GM19395 (cell line): ENCODE results near the gene TMA16.
"Not testable (repeated sequence)": the region's sequence is repeated elsewhere in the genome, so short reads cannot be mapped to it uniquely, and the experiment has no call there.

Experiments
- ATAC-seq: cut with Tn5 transposase; IDR thresholded peaks from one replicate; pipeline ENCODE4 v1.9.1; 2021; ENCODE audit warnings: mild to moderate bottlenecking, moderate library complexity; ENCODE audit not compliant: unreplicated experiment

Gene TMA16

GRCh38 chr4:163494360-163495241 lies at the start of gene TMA16:
TSS of gene TMA16 (plus strand) at chr4:163494690. CDS start at chr4:163494802, 112 bp downstream.
- ATAC-seq, result peak; percentile 82

GRCh38 chr4:163447023-163447422 lies 47.5 kb upstream of the TMA16 start:
- ATAC-seq, result not testable (repeated sequence)

GRCh38 chr4:163447481-163447880 lies 47.0 kb upstream of the TMA16 start:
- no peak for ATAC-seq

- ATAC-seq, result no peak
Observed at GRCh38 chr4:163448540-163449203, 45.8 kb upstream of the TMA16 start.

- ATAC-seq, result no peak
Observed at GRCh38 chr4:163462556-163462955, 31.9 kb upstream of the TMA16 start.

- ATAC-seq, result no peak
Observed at GRCh38 chr4:163467082-163467770, 27.3 kb upstream of the TMA16 start.

- ATAC-seq, result no peak
Observed at GRCh38 chr4:163470391-163470790, 24.1 kb upstream of the TMA16 start.

GRCh38 chr4:163473130-163473529 lies 21.4 kb upstream of the TMA16 start:
- ATAC-seq, result no peak

- no peak for ATAC-seq
Observed at GRCh38 chr4:163473576-163473975, 20.9 kb upstream of the TMA16 start, which contains the start of gene TKTL2. TSS of gene TKTL2 (minus strand) at chr4:163473754. CDS start at chr4:163473734, 20 bp downstream.

- no peak for ATAC-seq
Observed at GRCh38 chr4:163474027-163474426, 20.5 kb upstream of the TMA16 start.

- no peak for ATAC-seq
Observed at GRCh38 chr4:163476761-163477438, 17.6 kb upstream of the TMA16 start.

- peak; percentile 73 for ATAC-seq
Observed at GRCh38 chr4:163482190-163482589, 12.3 kb upstream of the TMA16 start.

- peak; percentile 45 for ATAC-seq
Observed at GRCh38 chr4:163484906-163485305, 9.6 kb upstream of the TMA16 start.

- no peak for ATAC-seq
Observed at GRCh38 chr4:163485589-163485988, 8.9 kb upstream of the TMA16 start.

- no peak for ATAC-seq
Observed at GRCh38 chr4:163486321-163486720, 8.2 kb upstream of the TMA16 start.

- ATAC-seq, result no peak
Observed at GRCh38 chr4:163489929-163490328, 4.6 kb upstream of the TMA16 start.

GRCh38 chr4:163492951-163493504 lies 1.5 kb upstream of the TMA16 start:
- ATAC-seq, result no peak

- peak; percentile 24 for ATAC-seq
Observed at GRCh38 chr4:163493643-163494359, 689 bp upstream of the TMA16 start.

- ATAC-seq, result peak; percentile 27
Observed at GRCh38 chr4:163495900-163496299, 1.4 kb downstream of the TMA16 start.

- ATAC-seq, result no peak
Observed at GRCh38 chr4:163500586-163500985, 6.1 kb downstream of the TMA16 start.
